ACC112 (cell line): ENCODE results near the gene ERC1.
"Not testable (repeated sequence)": the region's sequence is repeated elsewhere in the genome, so short reads cannot be mapped to it uniquely, and the experiment has no call there.

Experiments used
- H2AFZ ChIP-seq: fragments of 200-600 bp; sonication (generic); one replicate; pipeline ENCODE4 v1.6.0; 2017; ENCODE audit warnings: antibody characterized with exemption, low read length; ENCODE audit not compliant: unreplicated experiment
- H3K27ac ChIP-seq: fragments of 200-600 bp; sonication (generic); 2 replicates; pipeline ENCODE4 v1.5.1; 2014; ENCODE audit warnings: low read depth, mild to moderate bottlenecking, antibody characterized with exemption, low read length, moderate library complexity
- H3K27me3 ChIP-seq: fragments of 200-600 bp; sonication (generic); 2 replicates; pipeline ENCODE4 v1.6.1; 2014; ENCODE audit warnings: mild to moderate bottlenecking, antibody characterized with exemption, low read length, moderate library complexity, mixed read lengths; ENCODE audit not compliant: insufficient read depth
- H3K36me3 ChIP-seq: fragments of 200-600 bp; sonication (generic); 2 replicates; pipeline ENCODE4 v1.6.1; 2016; ENCODE audit warnings: mild to moderate bottlenecking, antibody characterized with exemption, low read length, moderate library complexity, mixed read lengths; ENCODE audit not compliant: insufficient read depth
- H3K4me1 ChIP-seq: fragments of 200-600 bp; sonication (generic); one replicate; pipeline ENCODE4 v1.6.1; 2016; ENCODE audit warnings: low read length, mixed read lengths; ENCODE audit not compliant: insufficient read depth, unreplicated experiment, control insufficient read depth
- H3K4me3 ChIP-seq: fragments of 200-600 bp; sonication (generic); 2 replicates; pipeline ENCODE4 v1.5.1; 2014; ENCODE audit warnings: mild to moderate bottlenecking, low read depth, low read length
- H3K79me2 ChIP-seq: fragments of 200-600 bp; sonication (generic); one replicate; pipeline ENCODE4 v1.6.0; 2016; ENCODE audit warnings: low read length; ENCODE audit not compliant: control insufficient read depth, unreplicated experiment, insufficient read depth

The ERC1 gene

DNA sequence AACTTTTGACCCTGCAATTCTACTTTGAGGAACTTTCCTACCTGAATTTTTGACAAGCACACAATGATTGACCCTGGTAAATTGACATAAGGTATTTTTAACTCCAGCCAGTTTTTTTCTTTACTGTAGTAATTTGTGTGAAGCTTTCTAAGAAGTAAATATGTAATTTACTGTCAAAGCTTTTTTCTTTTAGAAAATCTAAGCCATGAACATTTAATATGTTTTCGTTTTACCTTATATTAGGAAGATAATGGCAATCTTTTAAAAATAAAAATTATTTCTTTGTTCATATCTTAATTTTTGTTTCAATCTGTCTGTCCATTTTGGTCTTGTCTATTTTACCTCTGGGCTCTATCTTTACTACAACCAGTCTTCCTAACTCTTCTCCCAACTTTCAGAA, 323.5 kb downstream of the ERC1 start:
- Histone ChIP-seq H3K27ac (no peak overlapping the region), H3K27me3 (no peaks in the 10 kb centered on the region), H3K4me1 (peaks cover 16% of the 10 kb centered on the region), H3K79me2 (no peaks in the 10 kb centered on the region), H2AFZ (no peak overlapping the region), H3K4me3 (no peak overlapping the region), H3K36me3 (peaks cover 20% of the 10 kb centered on the region)

DNA sequence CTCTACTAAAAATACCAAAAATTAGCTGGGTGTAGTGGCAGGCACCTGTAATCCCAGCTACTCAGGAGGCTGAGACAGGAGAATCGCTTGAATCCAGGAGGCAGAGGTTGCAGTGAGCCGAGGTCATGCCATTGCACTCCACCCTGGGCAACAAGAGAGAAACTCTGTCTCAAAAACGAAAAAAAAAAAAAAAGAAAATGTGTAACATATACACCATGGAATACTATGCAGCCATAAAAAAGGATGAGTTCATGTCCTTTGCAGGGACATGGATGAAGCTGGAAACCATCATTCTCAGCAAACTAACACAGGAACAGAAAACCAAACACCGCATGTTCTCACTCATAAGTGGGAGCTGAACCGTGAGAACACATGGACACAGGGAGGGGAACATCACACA, 326.0 kb downstream of the ERC1 start:
- not testable (repeated sequence) for H2AFZ ChIP-seq, H3K79me2 ChIP-seq
- H3K36me3 ChIP-seq = peaks cover 20% of the 10 kb centered on the region

DNA sequence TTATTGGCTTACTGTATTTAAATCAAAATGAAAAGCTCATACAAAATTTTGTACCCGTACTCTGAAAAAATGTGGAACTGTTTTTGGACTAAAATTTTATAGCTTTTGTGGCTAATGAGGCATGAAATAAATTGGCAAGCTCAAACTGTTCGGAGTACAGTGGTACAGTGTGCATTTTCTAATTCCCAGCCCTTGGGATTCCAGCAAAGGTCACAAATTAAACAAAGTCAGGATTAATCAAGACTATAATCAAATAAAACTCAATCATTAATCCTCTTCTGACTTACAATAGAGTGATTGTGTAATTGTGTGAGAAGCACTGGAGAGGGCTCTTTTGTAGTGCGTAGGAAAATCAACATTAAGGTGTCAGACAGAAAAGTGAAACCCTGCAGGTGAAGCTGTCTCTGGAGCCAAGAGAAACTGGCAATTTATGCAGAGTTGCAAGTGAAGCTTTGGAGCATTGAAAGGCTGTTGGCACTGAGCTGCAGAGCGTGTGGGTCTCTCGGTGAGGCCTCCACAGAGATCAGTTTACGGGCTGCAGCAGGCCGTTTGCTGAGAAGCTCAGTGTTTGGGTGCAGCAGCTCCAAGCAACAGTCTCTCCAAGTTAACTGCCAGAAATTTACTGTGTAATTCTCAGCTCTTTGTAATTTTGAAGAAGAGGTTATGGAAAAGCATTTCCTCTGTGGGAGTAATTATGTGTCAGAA, 327.5 kb downstream of the ERC1 start:
- Histone ChIP-seq H2AFZ (peak overlapping the region; percentile 24), H3K79me2 (no peaks in the 10 kb centered on the region)

More for the DNA sequence above, 326.0 kb downstream of the ERC1 start:
- not testable (repeated sequence) for H3K27me3 ChIP-seq, H3K27ac ChIP-seq, H3K4me3 ChIP-seq
- H3K4me1 ChIP-seq = peaks cover 18% of the 10 kb centered on the region

DNA sequence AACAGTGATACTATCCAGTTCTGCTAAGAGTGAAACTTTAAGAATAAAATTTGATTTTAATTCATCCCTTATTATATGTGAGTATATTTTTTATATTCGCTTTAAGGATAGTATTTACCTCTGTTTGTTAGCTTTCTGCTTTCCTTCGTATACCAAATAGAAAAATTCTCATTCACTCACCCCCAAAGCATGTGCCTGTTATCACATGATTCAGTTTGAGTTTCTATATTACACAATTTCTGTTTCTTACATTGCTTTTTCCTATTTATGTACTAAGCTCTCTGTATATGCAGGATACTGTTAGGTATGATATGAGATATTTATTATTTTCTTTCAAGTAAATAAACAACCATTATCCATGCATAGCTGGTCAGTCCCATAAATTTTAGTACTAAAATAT, 328.2 kb downstream of the ERC1 start:
- Histone ChIP-seq H3K27me3 (no peaks in the 10 kb centered on the region), H2AFZ (peak overlapping the region; percentile 24), H3K27ac (peak overlapping the region; percentile 84), H3K4me3 (peak overlapping the region; percentile 26), H3K36me3 (peaks cover 10% of the 10 kb centered on the region), H3K4me1 (peaks cover 18% of the 10 kb centered on the region), H3K79me2 (no peaks in the 10 kb centered on the region)

More for the DNA sequence above, 327.5 kb downstream of the ERC1 start:
- Histone ChIP-seq H3K4me3 (peak overlapping the region; percentile 26), H3K4me1 (peaks cover 18% of the 10 kb centered on the region), H3K27ac (peak overlapping the region; percentile 84), H3K27me3 (no peaks in the 10 kb centered on the region), H3K36me3 (peaks cover 14% of the 10 kb centered on the region)

DNA sequence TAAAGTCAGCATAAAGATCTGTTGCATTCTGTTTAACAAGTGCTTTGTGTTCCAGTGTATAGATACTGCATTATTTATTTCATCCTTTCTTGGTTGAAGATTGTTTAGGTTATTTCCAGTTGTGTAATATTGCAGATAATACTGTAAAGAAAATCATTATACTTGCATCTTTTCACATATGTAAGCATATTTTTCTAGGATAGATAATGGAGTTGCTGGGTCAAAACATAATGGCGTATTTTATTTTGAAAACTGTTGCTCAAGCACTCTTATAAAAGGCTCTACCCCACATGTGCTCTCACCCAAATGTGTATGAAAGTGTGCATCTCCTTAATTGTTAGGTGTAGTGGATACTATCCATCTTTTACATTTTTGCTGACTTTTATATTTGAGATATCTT, 329.0 kb downstream of the ERC1 start:
- H3K27me3 ChIP-seq = no peaks in the 10 kb centered on the region
- no peak overlapping the region for H2AFZ ChIP-seq
- no peak overlapping the region for H3K27ac ChIP-seq
- H3K79me2 ChIP-seq = no peaks in the 10 kb centered on the region
- no peak overlapping the region for H3K4me3 ChIP-seq
- peaks cover 22% of the 10 kb centered on the region for H3K4me1 ChIP-seq
- H3K36me3 ChIP-seq = peaks cover 2% of the 10 kb centered on the region

DNA sequence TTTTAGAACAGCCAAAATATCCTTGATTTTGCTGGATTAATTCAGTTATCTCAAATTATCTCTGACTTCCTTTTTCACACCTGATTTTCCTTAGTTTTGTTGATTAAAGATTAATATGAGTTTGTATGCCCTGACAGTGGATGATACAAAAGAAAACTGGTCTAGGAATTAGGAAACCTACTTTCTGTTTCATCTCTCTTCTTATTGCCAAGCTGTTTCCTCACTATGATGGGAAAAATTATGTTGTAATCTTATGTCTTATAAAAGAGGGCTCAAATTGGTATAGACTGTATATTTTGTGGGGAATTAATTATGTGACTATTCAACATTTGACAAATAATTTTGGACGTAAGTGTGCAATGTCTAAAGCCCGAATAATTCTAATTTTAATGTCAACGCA, 331.8 kb downstream of the ERC1 start:
- H2AFZ ChIP-seq = no peak overlapping the region
- no peak overlapping the region for H3K4me3 ChIP-seq
- no peaks in the 10 kb centered on the region for H3K27me3 ChIP-seq
- H3K36me3 ChIP-seq = no peaks in the 10 kb centered on the region
- H3K27ac ChIP-seq = no peak overlapping the region
- H3K79me2 ChIP-seq = no peaks in the 10 kb centered on the region
- peaks cover 24% of the 10 kb centered on the region for H3K4me1 ChIP-seq

DNA sequence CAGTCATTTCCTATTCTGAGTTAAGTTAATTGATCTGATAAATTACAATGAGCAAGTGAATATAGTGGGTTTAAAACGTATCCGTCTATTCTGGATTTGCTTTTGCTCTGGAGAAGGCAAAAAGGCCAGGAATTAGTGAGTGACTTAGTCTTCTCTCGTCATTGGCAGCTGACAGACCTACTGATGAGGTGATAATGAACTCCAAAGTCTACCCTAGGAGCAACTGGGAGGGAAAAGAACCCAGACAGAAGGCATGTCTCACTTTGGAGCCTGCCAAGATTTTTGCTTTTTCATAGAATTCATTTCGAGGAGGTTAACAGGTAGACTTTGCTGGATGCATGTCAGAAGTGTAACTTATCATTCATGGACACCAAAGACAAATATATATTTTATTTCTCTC, 333.1 kb downstream of the ERC1 start:
- H3K4me1 ChIP-seq = peaks cover 13% of the 10 kb centered on the region
- no peaks in the 10 kb centered on the region for H3K36me3 ChIP-seq
- H3K79me2 ChIP-seq = no peaks in the 10 kb centered on the region
- no peak overlapping the region for H2AFZ ChIP-seq
- H3K27me3 ChIP-seq = no peaks in the 10 kb centered on the region
- H3K4me3 ChIP-seq = no peak overlapping the region
- no peak overlapping the region for H3K27ac ChIP-seq

DNA sequence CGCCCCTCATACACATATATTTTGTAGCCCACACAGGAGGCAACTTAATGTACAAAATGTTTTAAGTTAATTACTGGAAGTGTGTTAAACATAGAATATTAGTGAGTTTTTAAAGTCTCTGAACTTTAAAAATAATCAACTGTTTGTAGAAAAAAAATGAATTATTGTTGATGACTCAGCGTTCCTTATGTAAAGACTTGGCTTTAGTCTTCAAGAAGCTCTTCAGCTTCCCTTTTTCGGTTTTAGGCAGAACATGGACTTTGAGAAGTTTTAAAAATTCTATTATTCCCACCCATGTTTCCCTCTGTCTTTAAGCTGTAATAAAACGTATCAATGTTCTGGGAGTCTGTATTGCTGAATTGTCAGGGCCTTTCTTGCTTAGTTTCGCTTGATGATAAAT, 333.9 kb downstream of the ERC1 start:
- Histone ChIP-seq H3K4me1 (peaks cover 7% of the 10 kb centered on the region), H3K27ac (no peak overlapping the region), H3K4me3 (no peak overlapping the region), H3K36me3 (no peaks in the 10 kb centered on the region), H3K27me3 (no peaks in the 10 kb centered on the region), H2AFZ (no peak overlapping the region), H3K79me2 (no peaks in the 10 kb centered on the region)

DNA sequence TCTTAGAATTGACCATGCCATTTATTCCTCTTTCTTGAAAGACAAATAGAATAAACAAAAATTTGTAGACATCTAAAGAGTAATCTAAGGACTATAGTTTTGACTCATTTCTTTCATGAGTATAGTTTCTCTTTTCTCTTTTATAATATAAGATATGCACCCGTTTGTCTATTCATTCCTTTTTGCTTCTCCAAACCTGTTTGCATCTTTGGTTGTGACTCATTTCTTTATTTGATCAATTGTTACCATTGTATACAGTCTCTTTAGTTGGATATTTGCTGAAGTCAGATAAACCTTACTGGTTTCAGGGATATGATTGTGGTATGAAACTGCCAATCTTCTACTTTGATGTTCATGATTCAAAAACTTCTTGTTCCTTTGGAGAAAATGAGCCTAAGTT, 334.6 kb downstream of the ERC1 start:
- Histone ChIP-seq H3K27ac (no peak overlapping the region), H3K4me1 (peaks cover 7% of the 10 kb centered on the region), H3K79me2 (no peaks in the 10 kb centered on the region), H3K4me3 (no peak overlapping the region), H2AFZ (no peak overlapping the region), H3K36me3 (no peaks in the 10 kb centered on the region), H3K27me3 (no peaks in the 10 kb centered on the region)

DNA sequence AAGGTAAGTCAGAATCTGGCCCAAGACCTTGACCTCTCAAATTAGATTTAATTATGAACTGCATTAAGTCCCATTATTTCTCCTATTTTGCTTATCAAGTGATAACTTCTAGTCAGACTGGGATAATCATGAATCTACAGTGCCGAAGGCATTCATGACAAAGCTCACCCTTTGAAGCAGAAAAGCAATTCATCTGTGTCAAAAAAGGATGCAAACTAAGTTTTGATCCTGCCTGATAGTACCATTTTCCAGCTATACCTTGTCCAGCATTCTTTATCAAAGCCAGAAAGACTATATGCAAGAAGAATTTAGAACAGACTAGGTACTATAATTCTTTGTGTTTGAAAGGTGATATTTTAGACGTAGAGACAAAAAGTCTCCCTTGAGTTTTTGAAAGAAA, 335.2 kb downstream of the ERC1 start:
- Histone ChIP-seq H3K36me3 (no peaks in the 10 kb centered on the region), H3K4me3 (no peak overlapping the region), H3K27me3 (no peaks in the 10 kb centered on the region), H3K79me2 (no peaks in the 10 kb centered on the region), H3K4me1 (peaks cover 7% of the 10 kb centered on the region), H2AFZ (no peak overlapping the region), H3K27ac (no peak overlapping the region)

DNA sequence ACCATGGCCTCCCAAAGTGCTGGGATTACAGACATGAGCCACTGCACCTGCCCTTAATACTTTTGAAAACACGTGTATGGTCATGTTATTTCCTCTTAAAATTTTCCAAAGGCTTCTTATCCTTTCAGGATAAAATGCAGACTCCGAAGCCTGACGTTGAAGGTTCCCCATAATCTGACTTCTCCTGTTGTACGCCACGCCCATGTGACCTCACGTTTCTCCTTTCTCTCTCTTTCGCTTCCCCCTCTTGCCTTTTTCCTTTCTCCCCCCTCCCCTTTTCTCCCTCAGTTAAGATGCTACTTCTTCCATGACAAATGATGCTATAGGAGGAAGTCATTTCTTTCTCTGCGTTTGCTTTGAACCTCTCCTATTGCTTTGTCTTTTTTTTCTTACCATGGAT, 337.4 kb downstream of the ERC1 start:
- Histone ChIP-seq H3K79me2 (no peaks in the 10 kb centered on the region), H3K4me3 (no peak overlapping the region), H3K27ac (no peak overlapping the region), H3K27me3 (no peaks in the 10 kb centered on the region), H3K4me1 (peaks cover 7% of the 10 kb centered on the region), H3K36me3 (no peaks in the 10 kb centered on the region), H2AFZ (no peak overlapping the region)
